KG1 (cell line): ENCODE results near the gene IGLL5.
"Not testable (repeated sequence)": the region's sequence is repeated elsewhere in the genome, so short reads cannot be mapped to it uniquely, and the experiment has no call there.

Experiments
- DNase-seq: peaks from one replicate; lab custom pipeline; 2025; lab: John Stamatoyannopoulos, UW

Gene IGLL5

GRCh38 chr22:22884010-22884887, 3.4 kb upstream of the IGLL5 start:
- DNase-seq: peak; percentile 50

GRCh38 chr22:22884888-22885840, 2.5 kb upstream of the IGLL5 start:
- DNase-seq: no peak

- no peak for DNase-seq
Measured at GRCh38 chr22:22886546-22886945, 1.1 kb upstream of the IGLL5 start.

- DNase-seq: no peak
Measured at GRCh38 chr22:22888571-22889353, 1.1 kb downstream of the IGLL5 start.

- DNase-seq: no peak
Measured at GRCh38 chr22:22890085-22890484, 2.5 kb downstream of the IGLL5 start.

GRCh38 chr22:22891139-22891621, 3.6 kb downstream of the IGLL5 start:
- DNase-seq: no peak

GRCh38 chr22:22892096-22893052, 4.8 kb downstream of the IGLL5 start:
- no peak for DNase-seq

- DNase-seq: no peak
Measured at GRCh38 chr22:22893077-22893805, 5.6 kb downstream of the IGLL5 start.

- DNase-seq: no peak
Measured at GRCh38 chr22:22893891-22894739, 6.5 kb downstream of the IGLL5 start.

GRCh38 chr22:22894740-22895731, 7.4 kb downstream of the IGLL5 start:
- DNase-seq: no peak

- DNase-seq: no peak
Measured at GRCh38 chr22:22895776-22896445, 8.3 kb downstream of the IGLL5 start.

GRCh38 chr22:22896601-22897000, 9.0 kb downstream of the IGLL5 start:
- DNase-seq: no peak

- DNase-seq: no peak
Measured at GRCh38 chr22:22897091-22897490, 9.5 kb downstream of the IGLL5 start.

- no peak for DNase-seq
Measured at GRCh38 chr22:22897947-22898346, 10.3 kb downstream of the IGLL5 start.

- DNase-seq: not testable (repeated sequence)
Measured at GRCh38 chr22:22898411-22898950, 10.9 kb downstream of the IGLL5 start.

- DNase-seq: not testable (repeated sequence)
Measured at GRCh38 chr22:22899342-22900080, 11.9 kb downstream of the IGLL5 start.
